HL-60 (cell line): ENCODE results near the gene ITGAE.

Source experiments
- GABPA ChIP-seq: IDR thresholded peaks from 2 replicates; pipeline ENCODE4 v1.6.1; 2012; ENCODE audit warnings: low read depth
- POLR2AphosphoS5 ChIP-seq: IDR thresholded peaks from 2 replicates; pipeline ENCODE4 v1.6.1; 2012; ENCODE audit warnings: low read depth
- TF ChIP-seq, protein P1 (sequence below): IDR thresholded peaks from one replicate; pipeline ENCODE4 v1.5.1; 2011; ENCODE audit warnings: low read length, control low read depth, inconsistent platforms; ENCODE audit not compliant: insufficient read depth
- TF ChIP-seq, protein P2 (sequence below): IDR thresholded peaks from 2 replicates; pipeline ENCODE4 v1.6.1; 2012; ENCODE audit warnings: low read depth; ENCODE audit not compliant: insufficient replicate concordance

GRCh38 chr17:3788200-3788599 is 12.8 kb downstream of the ITGAE start:
- no peak for TF ChIP-seq POLR2AphosphoS5
- TF ChIP-seq, protein P1, sequence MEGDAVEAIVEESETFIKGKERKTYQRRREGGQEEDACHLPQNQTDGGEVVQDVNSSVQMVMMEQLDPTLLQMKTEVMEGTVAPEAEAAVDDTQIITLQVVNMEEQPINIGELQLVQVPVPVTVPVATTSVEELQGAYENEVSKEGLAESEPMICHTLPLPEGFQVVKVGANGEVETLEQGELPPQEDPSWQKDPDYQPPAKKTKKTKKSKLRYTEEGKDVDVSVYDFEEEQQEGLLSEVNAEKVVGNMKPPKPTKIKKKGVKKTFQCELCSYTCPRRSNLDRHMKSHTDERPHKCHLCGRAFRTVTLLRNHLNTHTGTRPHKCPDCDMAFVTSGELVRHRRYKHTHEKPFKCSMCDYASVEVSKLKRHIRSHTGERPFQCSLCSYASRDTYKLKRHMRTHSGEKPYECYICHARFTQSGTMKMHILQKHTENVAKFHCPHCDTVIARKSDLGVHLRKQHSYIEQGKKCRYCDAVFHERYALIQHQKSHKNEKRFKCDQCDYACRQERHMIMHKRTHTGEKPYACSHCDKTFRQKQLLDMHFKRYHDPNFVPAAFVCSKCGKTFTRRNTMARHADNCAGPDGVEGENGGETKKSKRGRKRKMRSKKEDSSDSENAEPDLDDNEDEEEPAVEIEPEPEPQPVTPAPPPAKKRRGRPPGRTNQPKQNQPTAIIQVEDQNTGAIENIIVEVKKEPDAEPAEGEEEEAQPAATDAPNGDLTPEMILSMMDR, result no peak
- TF ChIP-seq, protein P2, sequence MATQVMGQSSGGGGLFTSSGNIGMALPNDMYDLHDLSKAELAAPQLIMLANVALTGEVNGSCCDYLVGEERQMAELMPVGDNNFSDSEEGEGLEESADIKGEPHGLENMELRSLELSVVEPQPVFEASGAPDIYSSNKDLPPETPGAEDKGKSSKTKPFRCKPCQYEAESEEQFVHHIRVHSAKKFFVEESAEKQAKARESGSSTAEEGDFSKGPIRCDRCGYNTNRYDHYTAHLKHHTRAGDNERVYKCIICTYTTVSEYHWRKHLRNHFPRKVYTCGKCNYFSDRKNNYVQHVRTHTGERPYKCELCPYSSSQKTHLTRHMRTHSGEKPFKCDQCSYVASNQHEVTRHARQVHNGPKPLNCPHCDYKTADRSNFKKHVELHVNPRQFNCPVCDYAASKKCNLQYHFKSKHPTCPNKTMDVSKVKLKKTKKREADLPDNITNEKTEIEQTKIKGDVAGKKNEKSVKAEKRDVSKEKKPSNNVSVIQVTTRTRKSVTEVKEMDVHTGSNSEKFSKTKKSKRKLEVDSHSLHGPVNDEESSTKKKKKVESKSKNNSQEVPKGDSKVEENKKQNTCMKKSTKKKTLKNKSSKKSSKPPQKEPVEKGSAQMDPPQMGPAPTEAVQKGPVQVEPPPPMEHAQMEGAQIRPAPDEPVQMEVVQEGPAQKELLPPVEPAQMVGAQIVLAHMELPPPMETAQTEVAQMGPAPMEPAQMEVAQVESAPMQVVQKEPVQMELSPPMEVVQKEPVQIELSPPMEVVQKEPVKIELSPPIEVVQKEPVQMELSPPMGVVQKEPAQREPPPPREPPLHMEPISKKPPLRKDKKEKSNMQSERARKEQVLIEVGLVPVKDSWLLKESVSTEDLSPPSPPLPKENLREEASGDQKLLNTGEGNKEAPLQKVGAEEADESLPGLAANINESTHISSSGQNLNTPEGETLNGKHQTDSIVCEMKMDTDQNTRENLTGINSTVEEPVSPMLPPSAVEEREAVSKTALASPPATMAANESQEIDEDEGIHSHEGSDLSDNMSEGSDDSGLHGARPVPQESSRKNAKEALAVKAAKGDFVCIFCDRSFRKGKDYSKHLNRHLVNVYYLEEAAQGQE, result no peak
- TF ChIP-seq GABPA, result no peak
